GM19043 (cell line): ENCODE measurements around the gene HLTF.
"Not testable (repeated sequence)": the region's sequence is repeated elsewhere in the genome, so short reads cannot be mapped to it uniquely, and the experiment has no call there.

Experiments used
- ATAC-seq: cut with Tn5 transposase; IDR thresholded peaks from one replicate; pipeline ENCODE4 v1.9.1; 2021; ENCODE audit warnings: low read depth; ENCODE audit not compliant: unreplicated experiment

HLTF gene, protein sequence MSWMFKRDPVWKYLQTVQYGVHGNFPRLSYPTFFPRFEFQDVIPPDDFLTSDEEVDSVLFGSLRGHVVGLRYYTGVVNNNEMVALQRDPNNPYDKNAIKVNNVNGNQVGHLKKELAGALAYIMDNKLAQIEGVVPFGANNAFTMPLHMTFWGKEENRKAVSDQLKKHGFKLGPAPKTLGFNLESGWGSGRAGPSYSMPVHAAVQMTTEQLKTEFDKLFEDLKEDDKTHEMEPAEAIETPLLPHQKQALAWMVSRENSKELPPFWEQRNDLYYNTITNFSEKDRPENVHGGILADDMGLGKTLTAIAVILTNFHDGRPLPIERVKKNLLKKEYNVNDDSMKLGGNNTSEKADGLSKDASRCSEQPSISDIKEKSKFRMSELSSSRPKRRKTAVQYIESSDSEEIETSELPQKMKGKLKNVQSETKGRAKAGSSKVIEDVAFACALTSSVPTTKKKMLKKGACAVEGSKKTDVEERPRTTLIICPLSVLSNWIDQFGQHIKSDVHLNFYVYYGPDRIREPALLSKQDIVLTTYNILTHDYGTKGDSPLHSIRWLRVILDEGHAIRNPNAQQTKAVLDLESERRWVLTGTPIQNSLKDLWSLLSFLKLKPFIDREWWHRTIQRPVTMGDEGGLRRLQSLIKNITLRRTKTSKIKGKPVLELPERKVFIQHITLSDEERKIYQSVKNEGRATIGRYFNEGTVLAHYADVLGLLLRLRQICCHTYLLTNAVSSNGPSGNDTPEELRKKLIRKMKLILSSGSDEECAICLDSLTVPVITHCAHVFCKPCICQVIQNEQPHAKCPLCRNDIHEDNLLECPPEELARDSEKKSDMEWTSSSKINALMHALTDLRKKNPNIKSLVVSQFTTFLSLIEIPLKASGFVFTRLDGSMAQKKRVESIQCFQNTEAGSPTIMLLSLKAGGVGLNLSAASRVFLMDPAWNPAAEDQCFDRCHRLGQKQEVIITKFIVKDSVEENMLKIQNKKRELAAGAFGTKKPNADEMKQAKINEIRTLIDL

DNA sequence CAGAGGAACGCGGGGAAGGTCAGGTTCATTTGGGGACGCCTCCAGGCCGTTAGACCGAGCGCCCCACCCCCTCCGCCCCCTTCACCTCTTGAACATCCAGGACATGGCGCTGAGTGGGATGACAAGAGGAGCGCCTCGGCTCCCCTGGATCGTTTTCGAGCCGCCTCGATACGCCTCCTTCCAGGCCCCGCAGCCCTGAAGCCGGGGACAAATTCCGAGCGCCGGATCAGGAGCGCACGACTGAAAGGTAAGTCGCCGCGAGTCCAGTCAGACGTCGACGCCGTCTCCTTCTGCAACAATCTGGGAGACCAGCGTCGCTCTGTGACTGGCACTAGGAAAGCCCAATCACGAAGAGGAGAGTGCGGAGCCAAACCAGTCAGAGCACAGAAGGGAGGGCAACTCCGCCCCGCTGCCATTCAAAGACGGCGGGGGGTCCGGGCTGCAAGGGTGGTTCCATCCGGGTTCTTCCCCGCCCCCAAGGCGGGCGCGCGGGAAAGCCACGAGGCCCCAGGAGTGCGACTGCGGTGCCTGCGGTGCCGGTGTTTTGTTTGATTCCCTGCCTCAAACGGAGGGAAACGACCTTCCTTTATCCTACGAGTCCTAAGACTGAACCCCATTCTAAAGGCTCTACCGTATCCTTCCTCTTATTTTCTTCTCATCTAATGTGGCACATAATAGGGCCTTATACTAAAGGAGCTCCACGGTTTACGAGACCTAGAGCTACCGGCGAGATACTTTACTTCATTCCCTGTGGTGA is at the start of gene HLTF:
Gene HLTF (minus strand): TSS at position 302 of the 757 bp plus-strand sequence. CDS start 197 bp downstream, at position 105.
- peak; percentile 98 for ATAC-seq

DNA sequence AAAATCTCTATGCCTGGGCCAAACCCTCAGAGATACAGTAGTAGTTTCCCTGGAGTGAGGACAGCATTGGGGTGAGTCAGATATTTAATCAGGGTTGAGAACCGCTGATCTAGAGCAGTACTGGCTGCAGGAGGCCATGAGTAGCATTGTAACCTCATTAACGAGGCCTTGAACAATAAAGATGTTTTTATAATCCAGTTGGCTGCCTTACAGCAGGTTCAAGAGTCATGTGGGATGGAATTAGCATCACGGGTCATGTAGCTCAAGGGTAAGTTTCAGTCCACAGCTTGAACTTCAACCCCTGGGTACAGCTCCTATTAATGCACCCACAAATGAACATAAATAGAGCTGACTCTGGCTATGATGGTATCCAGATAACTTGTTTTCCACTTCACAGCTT is 48.2 kb upstream of the HLTF start:
- ATAC-seq = no peak

DNA sequence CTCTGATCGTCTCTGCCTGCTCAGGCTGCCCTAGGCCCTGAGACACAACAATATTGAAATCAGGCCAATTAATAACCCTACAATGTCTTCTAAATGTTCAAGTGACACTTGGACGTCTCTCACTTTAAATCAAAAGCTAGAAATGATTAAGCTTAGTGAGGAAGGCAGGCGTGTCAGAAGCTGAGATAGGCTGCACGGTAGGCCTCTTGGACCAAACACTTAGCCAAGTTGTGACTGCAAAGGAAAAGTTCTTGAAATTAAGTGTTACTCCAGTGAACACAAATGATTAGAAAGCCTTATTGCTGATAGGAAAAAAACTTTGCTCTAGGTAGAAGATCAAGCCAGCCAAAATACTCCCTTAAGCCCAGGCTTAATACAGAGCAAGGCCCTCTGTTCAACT is 45.3 kb upstream of the HLTF start:
- ATAC-seq = no peak

DNA sequence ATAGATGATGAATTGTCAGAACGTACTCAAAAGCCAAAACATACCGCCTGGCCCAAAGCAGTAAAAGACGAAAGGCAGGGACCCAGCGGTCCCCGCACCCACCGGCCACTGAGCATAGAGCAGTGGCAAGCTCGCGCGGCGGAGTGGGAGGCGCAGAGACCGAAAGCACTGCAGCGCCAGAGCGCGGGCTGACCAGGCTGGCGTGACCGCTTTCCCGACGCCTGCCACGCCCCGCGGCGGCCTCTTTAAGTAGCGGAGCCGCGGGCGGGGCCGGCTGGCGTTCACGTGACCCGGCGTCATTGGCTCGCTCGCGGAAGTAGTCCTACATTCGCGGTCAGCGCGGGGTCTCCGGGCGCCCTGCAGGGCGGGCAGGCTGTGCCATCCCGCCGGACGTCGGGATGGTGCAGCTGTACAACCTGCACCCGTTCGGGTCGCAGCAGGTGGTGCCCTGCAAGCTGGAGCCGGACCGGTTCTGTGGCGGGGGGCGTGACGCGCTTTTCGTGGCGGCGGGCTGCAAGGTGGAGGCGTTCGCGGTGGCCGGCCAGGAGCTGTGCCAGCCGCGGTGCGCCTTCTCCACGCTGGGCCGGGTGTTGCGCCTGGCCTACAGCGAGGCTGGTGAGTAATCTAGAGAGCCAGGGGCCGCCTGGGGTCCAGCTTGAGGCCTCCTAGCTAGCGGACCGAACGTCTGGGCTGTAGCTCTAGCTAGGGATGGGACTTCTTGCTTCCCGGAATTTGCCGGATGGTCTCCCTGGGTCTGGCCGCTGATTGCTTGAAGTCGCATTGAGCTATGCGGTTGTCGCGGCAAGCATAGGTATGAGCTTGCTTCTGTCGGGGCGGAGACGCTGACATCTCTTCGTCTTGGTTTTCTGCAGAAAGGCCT is 43.2 kb upstream of the HLTF start, which contains the start of gene HPS3:
Gene HPS3 (plus strand): TSS at position 313 of the 880 bp plus-strand sequence. CDS start 86 bp downstream, at position 399.
- peak; percentile 92 for ATAC-seq

DNA sequence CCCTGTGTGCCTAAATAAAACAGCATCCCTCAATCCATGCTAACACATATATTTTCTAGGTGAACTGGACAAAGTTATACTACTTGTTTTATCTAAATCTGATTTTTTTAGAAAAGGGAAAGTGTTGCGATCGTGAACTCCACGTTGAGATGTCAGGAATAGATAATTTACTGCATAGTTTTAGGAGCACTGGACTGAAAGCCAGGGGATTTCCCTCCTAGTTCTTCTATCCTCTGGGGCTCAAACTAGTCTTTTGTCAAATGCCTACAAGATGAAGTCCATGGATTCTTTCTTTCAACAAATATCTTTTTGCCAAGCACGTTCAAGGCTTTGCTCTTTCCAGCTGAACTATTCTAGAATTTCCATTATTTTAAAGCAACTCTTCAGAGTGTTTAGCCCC is 42.5 kb upstream of the HLTF start:
- peak; percentile 2 for ATAC-seq

DNA sequence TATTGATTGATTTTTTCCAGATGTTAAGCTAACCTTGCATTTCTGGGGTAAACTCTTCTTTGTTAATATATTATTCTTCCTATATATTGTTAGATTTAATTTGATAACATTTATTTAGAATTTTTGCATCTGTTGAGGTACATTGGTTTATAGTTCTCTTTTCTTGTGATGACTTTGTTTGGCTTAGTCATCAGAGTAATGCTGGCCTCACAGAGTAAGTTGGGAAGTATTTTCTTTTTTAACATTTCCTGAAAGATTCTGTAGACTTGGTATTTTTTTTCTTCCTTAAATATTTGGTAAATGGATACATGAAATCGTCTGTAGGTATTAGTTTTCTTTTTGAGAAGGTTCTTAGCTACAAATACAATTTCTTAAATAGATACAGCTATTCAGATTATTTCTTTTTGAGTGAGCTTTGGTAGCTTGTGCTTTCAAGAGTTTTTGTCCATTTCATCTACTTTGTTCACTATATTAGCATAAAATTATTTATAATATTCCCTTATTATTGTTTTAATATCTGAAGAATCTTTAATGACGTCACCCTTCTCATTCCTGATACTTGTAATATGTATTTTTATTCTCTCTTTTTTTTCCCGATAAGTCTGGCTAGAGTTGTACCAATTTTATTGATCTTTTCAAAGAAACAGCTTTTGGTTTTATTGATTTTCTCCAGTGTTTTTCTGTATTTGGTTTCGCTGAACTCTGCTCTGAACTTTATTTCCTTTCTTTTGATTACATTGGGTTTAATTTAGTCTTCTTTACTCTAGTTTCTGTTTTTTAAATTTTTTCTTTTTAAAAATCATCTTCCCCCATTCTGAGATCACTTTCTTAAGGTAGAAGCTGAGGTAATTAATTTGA is 36.6 kb upstream of the HLTF start:
- no peak for ATAC-seq

DNA sequence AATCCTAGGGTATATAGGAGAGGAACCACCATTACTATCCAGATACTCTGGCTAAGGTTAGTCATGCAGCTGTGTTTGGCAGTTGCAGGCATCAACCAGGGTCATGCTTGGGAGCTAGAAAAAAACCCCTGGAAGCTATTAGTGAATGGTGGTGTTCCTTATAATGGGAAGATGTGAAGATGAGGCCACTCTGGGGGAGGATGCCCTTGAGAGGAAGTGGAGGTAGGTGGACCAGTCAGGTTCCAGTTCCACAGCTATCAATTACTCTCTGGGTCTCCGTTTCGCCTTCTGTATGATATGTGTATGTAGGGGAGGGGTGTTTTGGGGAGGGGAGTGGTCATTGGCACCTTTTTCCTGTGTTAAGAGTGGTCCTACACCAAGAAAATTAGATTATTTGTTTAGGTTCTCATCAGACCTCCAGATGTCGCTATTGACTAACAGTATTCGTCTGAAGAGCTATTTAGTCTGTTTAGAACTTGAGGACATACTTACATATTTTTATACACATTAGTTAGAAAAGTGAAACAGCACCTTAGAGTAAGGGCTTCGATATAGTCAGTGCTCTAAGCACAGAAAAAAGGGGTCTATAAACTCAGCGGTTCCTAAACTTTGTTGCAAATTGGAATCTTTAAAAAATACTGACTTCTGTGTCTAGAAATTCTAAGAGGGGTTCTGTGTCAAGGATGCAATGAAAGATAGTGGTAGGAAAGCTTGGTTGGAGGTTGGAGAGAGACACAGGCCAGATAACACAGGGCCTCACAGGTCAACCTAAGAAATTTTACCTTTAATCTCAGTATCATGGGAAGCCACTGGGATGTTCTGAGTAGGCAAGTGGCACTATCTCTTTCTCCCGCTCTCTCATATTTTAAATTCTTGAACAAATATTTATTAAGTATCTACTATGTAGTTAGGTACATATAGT is 34.0 kb upstream of the HLTF start:
- ATAC-seq = peak; percentile 75

DNA sequence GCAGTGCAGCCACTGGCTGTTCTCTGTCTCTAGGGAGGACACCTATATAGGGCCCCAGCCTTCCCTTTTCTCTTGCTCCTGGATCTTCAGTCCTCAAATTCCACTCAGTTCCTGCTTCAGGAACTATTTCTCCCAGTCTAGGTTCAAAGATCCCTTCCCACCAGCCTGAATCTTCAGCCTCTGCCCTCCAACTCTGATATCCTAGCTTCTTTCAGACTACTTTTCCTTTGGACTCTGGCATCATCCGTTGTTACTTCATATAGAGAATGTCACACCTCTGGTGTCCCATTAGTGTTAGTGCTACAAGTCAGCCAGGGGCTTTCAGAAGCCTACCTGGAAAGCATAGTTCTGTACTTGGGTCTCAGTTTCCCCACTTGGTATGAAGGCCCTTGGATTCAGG is 33.1 kb upstream of the HLTF start:
- ATAC-seq = no peak

DNA sequence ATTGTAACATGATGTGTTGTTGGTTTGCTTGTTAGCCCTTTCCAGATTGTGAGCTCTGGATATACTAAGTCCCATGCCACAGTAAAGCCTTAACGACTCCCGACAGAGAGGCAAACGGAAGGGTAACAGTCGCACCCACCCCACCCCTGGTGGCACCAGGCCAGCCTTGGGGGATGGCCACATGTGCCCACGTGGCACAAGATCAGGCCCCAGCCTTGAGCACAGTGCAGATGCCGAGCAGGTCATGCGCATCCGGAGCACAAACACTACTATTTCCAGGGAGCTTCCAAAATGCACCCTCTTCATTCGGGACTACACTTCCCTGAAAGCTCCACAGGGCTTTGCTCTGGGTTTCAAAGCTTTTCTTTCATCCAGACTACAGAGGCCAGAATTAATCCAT is 32.4 kb upstream of the HLTF start:
- ATAC-seq = no peak

DNA sequence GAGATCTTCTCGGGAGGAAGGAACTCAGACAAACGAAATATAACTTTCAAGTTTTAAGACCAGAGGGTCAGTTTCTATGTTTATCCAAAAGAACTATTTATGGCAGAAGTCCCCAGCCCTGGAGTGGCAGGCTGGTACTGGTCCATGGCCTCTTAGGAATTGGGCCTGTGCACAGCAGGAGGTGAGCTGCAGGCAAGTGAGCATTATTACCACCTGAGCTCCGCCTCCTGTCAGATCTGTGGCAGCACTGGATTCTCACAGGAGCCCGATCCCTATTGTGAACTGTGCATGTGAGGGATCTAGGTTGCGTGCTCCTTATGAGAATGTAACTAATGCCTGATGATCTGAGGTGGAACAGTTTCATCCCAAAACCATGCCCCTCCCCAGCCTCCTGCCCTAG is 28.8 kb upstream of the HLTF start:
- no peak for ATAC-seq

DNA sequence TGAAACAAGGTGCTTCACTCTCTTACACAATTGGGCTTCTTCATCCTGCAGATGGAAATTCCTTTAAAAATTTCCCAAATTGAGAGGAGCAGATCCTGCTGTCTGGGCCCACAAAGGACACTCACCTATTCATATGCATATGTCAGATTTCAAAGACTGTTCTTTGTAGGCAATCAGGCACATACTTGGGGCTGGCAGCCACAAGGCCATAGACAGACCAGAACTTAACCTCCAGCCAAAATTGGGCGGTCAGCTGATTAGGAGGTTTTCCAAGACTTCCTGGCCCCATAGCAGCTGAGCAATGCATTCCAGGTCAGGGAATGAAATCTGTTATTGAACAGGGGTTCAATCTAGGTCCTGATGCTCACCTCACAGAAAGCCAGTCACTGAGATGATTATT is 28.1 kb upstream of the HLTF start:
- no peak for ATAC-seq

DNA sequence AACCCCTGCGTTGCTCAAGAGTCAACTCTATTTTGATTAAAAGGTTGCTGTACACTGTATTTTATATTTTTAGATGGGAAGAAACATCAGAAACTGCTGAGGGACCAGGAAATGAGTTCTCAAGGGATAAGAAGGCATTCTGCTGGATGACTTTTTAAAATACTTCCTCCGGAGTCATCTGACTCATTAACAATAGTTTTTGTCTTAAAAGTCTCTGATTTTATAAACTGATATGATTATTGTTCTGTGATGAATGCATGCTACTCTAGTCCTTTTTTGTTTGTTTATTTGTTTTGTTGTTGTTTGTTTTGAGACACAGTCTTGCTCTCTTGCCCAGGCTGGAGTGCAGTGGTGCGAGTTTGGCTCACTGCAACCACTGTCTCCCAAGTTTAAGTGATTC is 18.2 kb upstream of the HLTF start:
- ATAC-seq = no peak

DNA sequence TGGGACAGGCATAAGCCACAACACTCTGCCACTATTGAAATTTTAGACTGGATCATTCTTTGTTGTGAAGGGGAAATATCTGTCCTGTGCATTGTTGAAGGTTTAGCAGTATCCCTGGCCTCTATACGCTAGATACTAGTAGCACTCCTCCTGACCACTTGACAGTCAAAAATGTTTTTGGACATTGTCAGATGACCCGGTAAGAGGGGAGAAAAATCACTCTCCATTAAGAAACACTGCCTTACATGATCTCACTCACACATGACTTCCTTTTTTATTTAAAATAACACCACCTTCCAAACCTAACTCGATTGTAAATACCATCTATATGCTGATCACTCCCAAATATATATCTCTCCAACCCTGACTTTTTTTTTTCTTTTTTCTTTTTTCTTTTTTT is 15.3 kb upstream of the HLTF start:
- ATAC-seq = no peak

DNA sequence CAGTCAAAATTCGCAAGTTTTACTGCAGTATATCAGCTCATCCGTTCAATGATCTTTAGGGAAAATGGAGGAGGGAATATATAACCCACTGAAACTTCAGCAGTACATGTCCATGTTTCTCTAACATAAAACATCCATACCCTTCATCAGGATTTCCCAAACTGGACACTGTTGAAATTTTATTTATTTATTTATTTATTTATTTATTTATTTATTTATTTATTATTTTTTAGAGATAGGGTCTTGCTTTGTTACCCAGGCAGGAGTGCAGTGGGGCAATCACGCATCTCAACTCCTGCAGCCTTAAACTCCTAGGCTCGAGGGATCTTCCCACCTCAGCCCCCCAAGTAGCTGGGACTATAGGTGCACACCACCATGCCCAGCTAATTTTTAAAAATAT is 14.8 kb upstream of the HLTF start:
- ATAC-seq = no peak

DNA sequence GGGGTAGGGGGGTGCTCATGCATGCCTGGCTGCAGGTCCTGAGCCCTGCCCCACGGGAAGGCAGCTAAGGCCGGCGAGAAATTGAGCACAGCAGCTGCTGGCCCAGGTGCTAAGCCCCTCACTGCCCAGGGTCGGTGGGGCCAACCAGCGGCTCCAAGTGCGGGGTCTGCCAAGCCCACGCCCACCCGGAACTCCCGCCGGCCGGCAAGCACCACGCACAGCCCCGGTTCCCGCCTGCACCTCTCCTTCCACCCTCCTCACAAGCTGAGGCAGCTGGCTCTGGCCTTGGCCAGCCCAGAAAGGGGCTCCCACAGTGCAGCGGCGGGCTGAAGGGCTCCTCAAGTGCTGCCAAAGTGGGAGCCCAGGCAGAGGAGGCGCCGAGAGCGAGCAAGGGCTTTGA is 11.7 kb upstream of the HLTF start:
- not testable (repeated sequence) for ATAC-seq

DNA sequence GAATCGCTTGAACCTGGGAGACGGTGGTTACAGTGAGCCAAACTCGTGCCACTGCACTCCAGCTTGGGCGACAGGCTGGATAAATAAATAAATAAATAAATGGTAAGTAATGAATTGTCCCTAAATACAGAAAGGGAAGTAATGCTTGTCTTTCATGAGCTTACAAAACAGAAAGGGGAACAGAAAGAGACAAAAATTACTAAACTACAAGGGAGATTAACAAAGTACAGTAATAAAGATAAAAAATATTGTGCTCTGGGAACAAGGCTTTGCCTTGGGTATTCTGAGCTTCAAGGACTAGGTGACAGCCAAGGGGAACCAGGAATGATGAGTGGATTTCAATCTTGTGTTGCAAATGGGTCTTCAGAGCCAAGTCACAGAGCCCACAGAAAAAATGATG is 9.2 kb upstream of the HLTF start:
- ATAC-seq = peak; percentile 76

DNA sequence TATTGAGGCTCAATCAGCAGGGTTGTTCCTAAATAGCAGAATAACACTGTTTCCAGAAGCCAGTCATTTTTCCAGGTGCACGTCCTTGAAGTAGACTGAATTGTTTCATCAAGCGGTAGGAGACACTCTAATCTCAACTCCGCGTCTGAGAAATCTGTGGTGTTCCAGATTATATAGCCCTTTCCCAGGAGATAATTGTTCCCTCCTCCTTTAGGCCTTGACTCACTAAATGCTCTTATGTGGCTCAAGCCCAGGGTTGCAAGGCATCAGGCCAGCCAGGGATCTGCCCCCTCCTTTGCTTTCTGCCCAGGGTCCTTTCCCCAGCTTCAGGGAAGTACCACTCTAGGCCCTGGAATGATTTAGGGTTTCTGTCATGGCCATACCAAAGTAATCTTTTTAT is 5.7 kb upstream of the HLTF start:
- no peak for ATAC-seq

DNA sequence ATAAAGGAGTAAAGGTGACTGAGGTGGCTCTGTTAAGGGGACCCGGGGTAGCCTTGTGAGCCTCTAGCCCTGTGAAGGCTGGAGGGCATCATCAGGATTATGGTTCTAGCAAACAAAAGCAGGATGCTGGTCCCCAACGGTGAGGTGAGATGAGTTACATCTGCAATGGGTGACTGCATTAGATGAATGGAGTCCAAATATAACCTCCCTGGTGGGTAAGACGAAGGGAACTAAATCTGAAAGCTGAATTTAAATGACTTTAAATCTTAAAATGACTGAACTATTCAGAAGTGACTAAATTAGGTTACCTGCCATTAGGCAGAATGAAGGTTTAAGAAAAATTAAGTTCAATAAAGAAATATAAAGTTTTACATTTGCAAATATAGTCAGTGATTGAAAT is 4.6 kb upstream of the HLTF start:
- no peak for ATAC-seq
